Adipocyte (in vitro differentiated cells): ENCODE measurements around the gene COL6A3.

ENCODE experiments used
- DNase-seq: peaks from one replicate; pipeline ENCODE4 v3.0.0-alpha.2; 2015; ENCODE audit warnings: low read depth
- H3K27me3 ChIP-seq: replicated peaks from 2 replicates; pipeline ENCODE4 v1.7.0; 2013; ENCODE audit warnings: mild to moderate bottlenecking, low read length, moderate library complexity; ENCODE audit not compliant: control insufficient read depth, insufficient read depth
- H3K36me3 ChIP-seq: 2 replicates; pipeline ENCODE4 v1.7.0; 2013; ENCODE audit warnings: low read length, mild to moderate bottlenecking, moderate library complexity; ENCODE audit not compliant: control insufficient read depth, insufficient read depth, severe bottlenecking
- H3K4me1 ChIP-seq: 2 replicates; pipeline ENCODE4 v1.7.0; 2013; ENCODE audit warnings: mild to moderate bottlenecking, low read length, moderate library complexity; ENCODE audit not compliant: control insufficient read depth, insufficient read depth
- H3K4me3 ChIP-seq: 2 replicates; pipeline ENCODE4 v1.7.0; 2013; ENCODE audit warnings: mild to moderate bottlenecking, low read length, moderate library complexity
- H3K9ac ChIP-seq: 2 replicates; pipeline ENCODE4 v1.7.0; 2013; ENCODE audit warnings: mild to moderate bottlenecking, low read length, moderate library complexity
- H3K9me3 ChIP-seq: 2 replicates; pipeline ENCODE4 v1.7.0; 2013; ENCODE audit warnings: mild to moderate bottlenecking, low read length, moderate library complexity; ENCODE audit not compliant: control insufficient read depth

Gene COL6A3

GRCh38 chr2:237378650-237379049 lies 35.3 kb downstream of the COL6A3 start:
- DNase-seq, result no peak
- Histone ChIP-seq H3K9ac (no peak overlapping the region), H3K27me3 (no peaks in the 10 kb centered on the region), H3K36me3 (peaks cover 100% of the 10 kb centered on the region), H3K9me3 (no peaks in the 10 kb centered on the region), H3K4me3 (no peak overlapping the region), H3K4me1 (peaks cover 19% of the 10 kb centered on the region)

- peaks cover 97% of the 10 kb centered on the region for H3K36me3 ChIP-seq
- no peaks in the 10 kb centered on the region for H3K9me3 ChIP-seq
- no peak for DNase-seq
These were observed 39.5 kb downstream of the COL6A3 start for GRCh38 chr2:237374284-237375060.

GRCh38 chr2:237371856-237372255 lies 42.1 kb downstream of the COL6A3 start:
- DNase-seq, result no peak
- H3K9ac ChIP-seq, result no peak overlapping the region
- peaks cover 5% of the 10 kb centered on the region for H3K4me1 ChIP-seq

More at GRCh38 chr2:237374284-237375060, 39.5 kb downstream of the COL6A3 start:
- Histone ChIP-seq H3K9ac (peak overlapping the region; percentile 32), H3K27me3 (no peaks in the 10 kb centered on the region), H3K4me3 (no peak overlapping the region), H3K4me1 (peaks cover 14% of the 10 kb centered on the region)

GRCh38 chr2:237365671-237366070 lies 48.3 kb downstream of the COL6A3 start:
- H3K4me3 ChIP-seq, result no peak overlapping the region
- peaks cover 97% of the 10 kb centered on the region for H3K36me3 ChIP-seq

More at GRCh38 chr2:237371856-237372255, 42.1 kb downstream of the COL6A3 start:
- peaks cover 97% of the 10 kb centered on the region for H3K36me3 ChIP-seq
- no peak overlapping the region for H3K4me3 ChIP-seq
- no peaks in the 10 kb centered on the region for H3K27me3 ChIP-seq
- no peaks in the 10 kb centered on the region for H3K9me3 ChIP-seq

GRCh38 chr2:237364655-237365054 lies 49.3 kb downstream of the COL6A3 start:
- no peak overlapping the region for H3K4me3 ChIP-seq
- DNase-seq, result no peak
- no peaks in the 10 kb centered on the region for H3K27me3 ChIP-seq
- H3K36me3 ChIP-seq, result peaks cover 100% of the 10 kb centered on the region
- H3K9me3 ChIP-seq, result no peaks in the 10 kb centered on the region
- H3K4me1 ChIP-seq, result peaks cover 32% of the 10 kb centered on the region
- no peak overlapping the region for H3K9ac ChIP-seq

More at GRCh38 chr2:237365671-237366070, 48.3 kb downstream of the COL6A3 start:
- Histone ChIP-seq H3K9ac (no peak overlapping the region), H3K4me1 (peaks cover 25% of the 10 kb centered on the region), H3K9me3 (no peaks in the 10 kb centered on the region), H3K27me3 (no peaks in the 10 kb centered on the region)
- no peak for DNase-seq

- DNase-seq, result no peak
- Histone ChIP-seq H3K9me3 (no peaks in the 10 kb centered on the region), H3K4me3 (no peak overlapping the region), H3K27me3 (no peaks in the 10 kb centered on the region), H3K4me1 (peaks cover 40% of the 10 kb centered on the region), H3K36me3 (peaks cover 100% of the 10 kb centered on the region), H3K9ac (peak overlapping the region; percentile 80)
These were observed 52.6 kb downstream of the COL6A3 start for GRCh38 chr2:237361194-237362004.

- Histone ChIP-seq H3K9ac (peak overlapping the region; percentile 80), H3K4me3 (no peak overlapping the region), H3K27me3 (no peaks in the 10 kb centered on the region), H3K36me3 (peaks cover 100% of the 10 kb centered on the region), H3K4me1 (peaks cover 49% of the 10 kb centered on the region), H3K9me3 (no peaks in the 10 kb centered on the region)
- no peak for DNase-seq
These were observed 53.8 kb downstream of the COL6A3 start for GRCh38 chr2:237359894-237360780.

GRCh38 chr2:237359518-237359840 lies 54.5 kb downstream of the COL6A3 start:
- Histone ChIP-seq H3K27me3 (no peaks in the 10 kb centered on the region), H3K4me1 (peaks cover 56% of the 10 kb centered on the region), H3K4me3 (no peak overlapping the region), H3K9me3 (no peaks in the 10 kb centered on the region), H3K9ac (peak overlapping the region; percentile 80), H3K36me3 (peaks cover 100% of the 10 kb centered on the region)
- DNase-seq, result no peak

GRCh38 chr2:237358721-237359517 lies 55.0 kb downstream of the COL6A3 start:
- H3K4me3 ChIP-seq, result no peak overlapping the region
- peaks cover 58% of the 10 kb centered on the region for H3K4me1 ChIP-seq
- no peaks in the 10 kb centered on the region for H3K9me3 ChIP-seq
- no peaks in the 10 kb centered on the region for H3K27me3 ChIP-seq
- peak overlapping the region; percentile 80 for H3K9ac ChIP-seq
- no peak for DNase-seq
- peaks cover 100% of the 10 kb centered on the region for H3K36me3 ChIP-seq

GRCh38 chr2:237355701-237356100 lies 58.3 kb downstream of the COL6A3 start:
- DNase-seq, result no peak

More at GRCh38 chr2:237355701-237356100, 58.3 kb downstream of the COL6A3 start:
- Histone ChIP-seq H3K27me3 (no peaks in the 10 kb centered on the region), H3K9me3 (no peaks in the 10 kb centered on the region), H3K9ac (no peak overlapping the region), H3K4me3 (no peak overlapping the region), H3K4me1 (peaks cover 55% of the 10 kb centered on the region), H3K36me3 (peaks cover 100% of the 10 kb centered on the region)
